Stimulated activated CD4-positive, alpha-beta T cell treated with anti-CD3 and anti-CD28 coated beads, TNF-alpha, amount 100 ng/mL, for 24 hours (primary cell): ENCODE measurements around the gene CHCHD6.

Experiments
- DNase-seq, 3 experiments: peaks; one replicate each; pipeline ENCODE4 v3.0.0-alpha.2; 2020; ENCODE audit warnings: low read depth in 3 of 3

Gene CHCHD6

GRCh38 chr3:126743350-126743749, 39.3 kb downstream of the CHCHD6 start:
- DNase-seq, result no peak

GRCh38 chr3:126743781-126744180, 39.7 kb downstream of the CHCHD6 start:
- DNase-seq, result no peak

- DNase-seq, result no peak
Measured at GRCh38 chr3:126745760-126746394, 41.8 kb downstream of the CHCHD6 start.

GRCh38 chr3:126746395-126747177, 42.5 kb downstream of the CHCHD6 start:
- DNase-seq, result no peak

GRCh38 chr3:126747768-126748167, 43.7 kb downstream of the CHCHD6 start:
- DNase-seq, result no peak

GRCh38 chr3:126748701-126749546, 44.9 kb downstream of the CHCHD6 start:
- no peak for DNase-seq

GRCh38 chr3:126749547-126749875, 45.5 kb downstream of the CHCHD6 start:
- DNase-seq, result no peak

- DNase-seq, result no peak
Measured at GRCh38 chr3:126749931-126750755, 46.1 kb downstream of the CHCHD6 start.

GRCh38 chr3:126750756-126751121, 46.7 kb downstream of the CHCHD6 start:
- DNase-seq, result no peak

- no peak for DNase-seq
Measured at GRCh38 chr3:126751611-126752302, 47.7 kb downstream of the CHCHD6 start.

GRCh38 chr3:126752303-126753190, 48.5 kb downstream of the CHCHD6 start:
- peak; percentile 2 to 48 (median 3) for DNase-seq

GRCh38 chr3:126753191-126754160, 49.4 kb downstream of the CHCHD6 start:
- DNase-seq, result no peak

- DNase-seq, result no peak
Measured at GRCh38 chr3:126755866-126756265, 51.8 kb downstream of the CHCHD6 start.

GRCh38 chr3:126758026-126758425, 54.0 kb downstream of the CHCHD6 start:
- no peak for DNase-seq

- DNase-seq, result no peak
Measured at GRCh38 chr3:126758882-126759281, 54.8 kb downstream of the CHCHD6 start.

- no peak for DNase-seq
Measured at GRCh38 chr3:126760541-126760940, 56.5 kb downstream of the CHCHD6 start.

- DNase-seq, result no peak
Measured at GRCh38 chr3:126763035-126763434, 59.0 kb downstream of the CHCHD6 start.

GRCh38 chr3:126765187-126766069, 61.4 kb downstream of the CHCHD6 start:
- no peak for DNase-seq
